Ishikawa (cell line): ENCODE results near the gene CRELD2.

Experiments
- CEBPB ChIP-seq: IDR thresholded peaks from 2 replicates; pipeline ENCODE4 v1.6.1; 2012
- CREB1 ChIP-seq: IDR thresholded peaks from 2 replicates; pipeline ENCODE4 v1.6.1; 2012; ENCODE audit warnings: low read depth
- EGR1 ChIP-seq: IDR thresholded peaks from 2 replicates; pipeline ENCODE4 v1.6.1; 2012
- EP300 ChIP-seq: IDR thresholded peaks from 2 replicates; pipeline ENCODE4 v1.6.1; 2012; ENCODE audit warnings: borderline replicate concordance
- FOXM1 ChIP-seq: IDR thresholded peaks from 2 replicates; pipeline ENCODE4 v1.6.1; 2012; ENCODE audit warnings: low read depth, borderline replicate concordance
- NFIC ChIP-seq: IDR thresholded peaks from 2 replicates; pipeline ENCODE4 v1.6.1; 2012
- RAD21 ChIP-seq: IDR thresholded peaks from 2 replicates; pipeline ENCODE4 v1.6.1; 2012; ENCODE audit warnings: low read depth
- TAF1 ChIP-seq: IDR thresholded peaks from 2 replicates; pipeline ENCODE4 v1.6.1; 2012; ENCODE audit warnings: low read depth, mild to moderate bottlenecking
- TCF12 ChIP-seq: IDR thresholded peaks from 2 replicates; pipeline ENCODE4 v1.6.1; 2012; ENCODE audit warnings: low read depth
- TEAD4 ChIP-seq: IDR thresholded peaks from 2 replicates; pipeline ENCODE4 v1.6.1; 2012
- YY1 ChIP-seq: IDR thresholded peaks from 2 replicates; pipeline ENCODE4 v1.6.1; 2012; ENCODE audit warnings: low read depth
- ZBTB7A ChIP-seq: IDR thresholded peaks from 2 replicates; pipeline ENCODE4 v1.6.1; 2012; ENCODE audit warnings: low read depth
- TF ChIP-seq, protein P1 (sequence below): IDR thresholded peaks from 2 replicates; pipeline ENCODE4 v1.6.1; 2012
- TF ChIP-seq, protein P2 (sequence below): IDR thresholded peaks from 2 replicates; pipeline ENCODE4 v1.6.1; 2012; ENCODE audit warnings: low read depth, mild to moderate bottlenecking
- TF ChIP-seq, protein P3 (sequence below): IDR thresholded peaks from 2 replicates; pipeline ENCODE4 v1.6.1; 2012

CRELD2 gene

DNA sequence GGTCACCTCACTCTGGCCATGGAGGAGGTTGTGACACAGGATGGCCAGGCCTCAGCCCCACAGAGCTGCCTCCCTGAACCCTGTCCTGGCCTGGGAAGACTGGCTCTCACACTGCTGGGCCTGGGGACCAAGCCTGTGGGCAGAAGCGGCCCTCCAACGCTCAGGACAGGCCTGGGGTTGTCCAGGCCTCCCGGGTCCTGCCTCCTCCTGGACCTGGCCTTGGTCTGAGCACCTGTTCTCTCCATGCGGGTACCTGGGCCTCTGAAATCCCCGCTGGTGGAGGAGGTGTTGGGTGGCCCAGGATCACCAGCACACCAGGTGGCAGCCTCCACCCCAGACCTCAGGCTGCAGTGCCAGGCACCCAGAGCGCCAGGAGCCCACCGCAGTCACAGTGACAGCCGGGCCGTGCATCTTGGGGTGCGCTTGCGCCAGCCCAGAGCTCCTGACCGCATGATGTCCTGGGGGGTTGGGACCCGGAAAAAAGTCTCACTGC is 26.0 kb downstream of the CRELD2 start:
- no peak for TF ChIP-seq RAD21
- TF ChIP-seq, protein P1, sequence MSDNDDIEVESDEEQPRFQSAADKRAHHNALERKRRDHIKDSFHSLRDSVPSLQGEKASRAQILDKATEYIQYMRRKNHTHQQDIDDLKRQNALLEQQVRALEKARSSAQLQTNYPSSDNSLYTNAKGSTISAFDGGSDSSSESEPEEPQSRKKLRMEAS = no peak
- no peak for TF ChIP-seq NFIC
- TF ChIP-seq YY1 = no peak
- TF ChIP-seq FOXM1 = no peak
- TF ChIP-seq, protein P2, sequence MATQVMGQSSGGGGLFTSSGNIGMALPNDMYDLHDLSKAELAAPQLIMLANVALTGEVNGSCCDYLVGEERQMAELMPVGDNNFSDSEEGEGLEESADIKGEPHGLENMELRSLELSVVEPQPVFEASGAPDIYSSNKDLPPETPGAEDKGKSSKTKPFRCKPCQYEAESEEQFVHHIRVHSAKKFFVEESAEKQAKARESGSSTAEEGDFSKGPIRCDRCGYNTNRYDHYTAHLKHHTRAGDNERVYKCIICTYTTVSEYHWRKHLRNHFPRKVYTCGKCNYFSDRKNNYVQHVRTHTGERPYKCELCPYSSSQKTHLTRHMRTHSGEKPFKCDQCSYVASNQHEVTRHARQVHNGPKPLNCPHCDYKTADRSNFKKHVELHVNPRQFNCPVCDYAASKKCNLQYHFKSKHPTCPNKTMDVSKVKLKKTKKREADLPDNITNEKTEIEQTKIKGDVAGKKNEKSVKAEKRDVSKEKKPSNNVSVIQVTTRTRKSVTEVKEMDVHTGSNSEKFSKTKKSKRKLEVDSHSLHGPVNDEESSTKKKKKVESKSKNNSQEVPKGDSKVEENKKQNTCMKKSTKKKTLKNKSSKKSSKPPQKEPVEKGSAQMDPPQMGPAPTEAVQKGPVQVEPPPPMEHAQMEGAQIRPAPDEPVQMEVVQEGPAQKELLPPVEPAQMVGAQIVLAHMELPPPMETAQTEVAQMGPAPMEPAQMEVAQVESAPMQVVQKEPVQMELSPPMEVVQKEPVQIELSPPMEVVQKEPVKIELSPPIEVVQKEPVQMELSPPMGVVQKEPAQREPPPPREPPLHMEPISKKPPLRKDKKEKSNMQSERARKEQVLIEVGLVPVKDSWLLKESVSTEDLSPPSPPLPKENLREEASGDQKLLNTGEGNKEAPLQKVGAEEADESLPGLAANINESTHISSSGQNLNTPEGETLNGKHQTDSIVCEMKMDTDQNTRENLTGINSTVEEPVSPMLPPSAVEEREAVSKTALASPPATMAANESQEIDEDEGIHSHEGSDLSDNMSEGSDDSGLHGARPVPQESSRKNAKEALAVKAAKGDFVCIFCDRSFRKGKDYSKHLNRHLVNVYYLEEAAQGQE = no peak
- TF ChIP-seq EP300 = no peak
- no peak for TF ChIP-seq CREB1
- TF ChIP-seq, protein P3, sequence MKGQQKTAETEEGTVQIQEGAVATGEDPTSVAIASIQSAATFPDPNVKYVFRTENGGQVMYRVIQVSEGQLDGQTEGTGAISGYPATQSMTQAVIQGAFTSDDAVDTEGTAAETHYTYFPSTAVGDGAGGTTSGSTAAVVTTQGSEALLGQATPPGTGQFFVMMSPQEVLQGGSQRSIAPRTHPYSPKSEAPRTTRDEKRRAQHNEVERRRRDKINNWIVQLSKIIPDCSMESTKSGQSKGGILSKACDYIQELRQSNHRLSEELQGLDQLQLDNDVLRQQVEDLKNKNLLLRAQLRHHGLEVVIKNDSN = no peak
- TF ChIP-seq TAF1 = no peak

DNA sequence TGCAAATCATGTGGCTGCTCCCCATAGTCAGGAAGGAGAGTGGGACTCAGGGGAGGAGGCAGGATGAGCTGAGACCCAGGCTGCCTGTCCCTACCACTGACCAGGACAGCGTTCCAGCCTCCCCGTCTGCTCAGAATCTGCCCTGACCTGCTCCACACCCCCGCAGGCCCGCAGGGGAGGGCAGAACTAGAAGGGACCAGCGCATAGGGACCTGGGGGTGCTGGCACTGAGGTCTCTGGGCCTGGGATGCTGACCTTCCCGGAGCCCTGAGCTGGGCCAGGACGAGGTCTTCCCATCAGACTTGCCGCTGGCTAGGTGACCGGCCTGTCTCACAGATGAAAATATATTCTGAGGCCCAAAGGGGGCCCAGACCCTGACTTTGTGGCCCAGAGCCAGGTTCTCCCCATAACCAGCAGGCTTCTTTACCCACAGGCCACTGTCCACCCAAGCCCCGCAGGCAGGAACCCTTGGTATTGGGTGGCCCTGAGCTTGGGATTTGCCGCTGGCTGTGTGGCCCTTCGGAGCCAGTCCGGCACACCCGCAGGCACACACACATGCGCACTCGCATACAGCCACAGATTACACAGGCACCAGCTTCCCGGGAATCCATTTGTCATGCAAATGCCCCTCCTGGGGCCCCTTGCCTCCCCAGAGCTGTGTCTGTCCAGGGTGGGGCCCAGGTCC is 28.3 kb downstream of the CRELD2 start:
- TF ChIP-seq YY1 (no peak), NFIC (no peak), TAF1 (no peak), ZBTB7A (no peak), RAD21 (no peak), EP300 (no peak), CREB1 (no peak), FOXM1 (no peak)
- TF ChIP-seq, protein P2 = no peak
- TF ChIP-seq, protein P1 = no peak

DNA sequence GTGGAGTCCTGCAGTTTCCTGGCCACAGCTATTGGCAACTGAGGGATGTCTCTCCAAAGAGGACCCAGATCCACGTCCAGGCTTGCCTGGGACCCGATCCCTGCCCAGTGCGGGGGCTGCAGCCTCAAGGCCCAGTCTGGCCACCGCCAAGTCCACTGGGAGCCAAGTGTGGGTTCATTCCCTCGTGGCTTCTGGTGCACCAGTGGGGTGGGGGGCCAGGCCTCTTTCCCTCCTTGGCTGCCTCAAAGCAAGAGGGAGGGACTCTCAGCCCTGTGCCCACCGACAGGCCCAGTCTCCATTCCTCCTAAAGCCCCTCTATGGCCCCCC is 28.8 kb downstream of the CRELD2 start:
- TF ChIP-seq TAF1 (no peak), TEAD4 (no peak), TCF12 (no peak), FOXM1 (no peak), ZBTB7A (no peak), YY1 (no peak), EP300 (no peak), CEBPB (no peak), EGR1 (no peak), CREB1 (no peak), NFIC (no peak), RAD21 (no peak)
- TF ChIP-seq, protein P1 = no peak
- TF ChIP-seq, protein P3 = no peak
- TF ChIP-seq, protein P2 = no peak
